ENCODE measurements around the gene KDM4B. TPM values are rescaled to one million over a fixed set of nuclear protein-coding genes. Genes with fewer than 3 reads are reported as not detected.
A peak's percentile ranks its signal among the peaks of the same experiment; 100 is the strongest.

The KDM4B gene
- total RNA-seq, 1 donor from 2014 or later: 34.1 TPM

DNA sequence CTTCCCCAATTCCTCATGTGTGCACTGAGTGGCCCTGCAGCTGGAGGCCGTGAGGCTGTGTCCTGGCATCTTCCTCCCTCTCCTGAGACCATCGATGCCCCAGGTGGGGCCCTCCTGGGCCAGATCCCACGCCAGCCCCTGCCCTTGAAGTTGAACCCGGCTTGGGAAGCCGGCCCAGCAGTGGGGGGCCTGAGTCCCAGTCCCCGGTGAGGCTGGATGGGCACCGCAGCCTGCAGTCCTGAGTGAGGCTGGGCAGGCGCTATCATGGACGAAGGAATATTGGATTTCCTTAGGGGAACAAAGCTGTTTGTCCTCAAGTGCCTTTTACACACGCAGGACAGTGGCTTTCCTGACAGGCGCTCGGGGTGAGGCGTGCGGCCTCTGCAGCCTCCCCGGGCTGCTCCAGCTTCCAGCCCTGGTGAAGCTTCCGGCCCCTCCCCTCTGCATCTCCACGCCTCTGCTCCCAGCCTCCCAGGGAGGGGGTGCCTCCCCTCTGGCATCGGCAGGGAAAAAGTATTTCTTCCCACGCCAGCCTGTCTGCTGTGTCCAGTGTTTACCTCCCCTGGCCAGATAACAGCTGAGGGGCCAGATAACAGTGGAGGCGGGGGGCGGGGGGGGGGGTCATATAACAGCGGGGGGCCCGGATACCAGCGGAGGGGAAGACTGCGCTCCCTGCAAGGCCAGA, 159.5 kb downstream of the KDM4B start:
- H3K27me3 ChIP-seq (ENCODE audit: low read depth): no peaks in the 10 kb centered on the region
- peak; percentile 68 for DNase-seq
- peak overlapping the region; percentile 64 for H3K27ac ChIP-seq (replicated peaks)
- H3K4me3 ChIP-seq: no peak overlapping the region
- no peaks in the 10 kb centered on the region for H3K9me3 ChIP-seq (replicated peaks)
- H3K36me3 ChIP-seq: peaks cover 23% of the 10 kb centered on the region
- TF ChIP-seq CTCF (IDR thresholded peaks at IDR 0.05; ENCODE audit: borderline replicate concordance): no peak
- peaks cover 48% of the 10 kb centered on the region for H3K4me1 ChIP-seq
- intact Hi-C loops (cut with micrococcal nuclease): no loop called here

- peaks cover 48% of the 10 kb centered on the region for H3K4me1 ChIP-seq
- H3K36me3 ChIP-seq: peaks cover 25% of the 10 kb centered on the region
- H3K27ac ChIP-seq (replicated peaks): peak overlapping the region; percentile 64
- TF ChIP-seq CTCF (IDR thresholded peaks at IDR 0.05; ENCODE audit: borderline replicate concordance): no peak
- intact Hi-C loops (cut with micrococcal nuclease): no loop called here
- H3K27me3 ChIP-seq (ENCODE audit: low read depth): no peaks in the 10 kb centered on the region
- H3K9me3 ChIP-seq (replicated peaks): no peaks in the 10 kb centered on the region
- DNase-seq: no peak
- no peak overlapping the region for H3K4me3 ChIP-seq
These were observed 160.1 kb downstream of the KDM4B start for GRCh38 chr19:5128936-5129389.

GRCh38 chr19:5129691-5130090, 160.8 kb downstream of the KDM4B start:
- TF ChIP-seq CTCF (IDR thresholded peaks at IDR 0.05; ENCODE audit: borderline replicate concordance): no peak
- no peak for DNase-seq
- Histone ChIP-seq H3K9me3 (replicated peaks) (no peaks in the 10 kb centered on the region), H3K4me3 (no peak overlapping the region), H3K36me3 (peaks cover 33% of the 10 kb centered on the region), H3K4me1 (peaks cover 47% of the 10 kb centered on the region), H3K27me3 (ENCODE audit: low read depth) (no peaks in the 10 kb centered on the region), H3K27ac (replicated peaks) (no peak overlapping the region)
- intact Hi-C loops (cut with micrococcal nuclease): no loop called here

DNA sequence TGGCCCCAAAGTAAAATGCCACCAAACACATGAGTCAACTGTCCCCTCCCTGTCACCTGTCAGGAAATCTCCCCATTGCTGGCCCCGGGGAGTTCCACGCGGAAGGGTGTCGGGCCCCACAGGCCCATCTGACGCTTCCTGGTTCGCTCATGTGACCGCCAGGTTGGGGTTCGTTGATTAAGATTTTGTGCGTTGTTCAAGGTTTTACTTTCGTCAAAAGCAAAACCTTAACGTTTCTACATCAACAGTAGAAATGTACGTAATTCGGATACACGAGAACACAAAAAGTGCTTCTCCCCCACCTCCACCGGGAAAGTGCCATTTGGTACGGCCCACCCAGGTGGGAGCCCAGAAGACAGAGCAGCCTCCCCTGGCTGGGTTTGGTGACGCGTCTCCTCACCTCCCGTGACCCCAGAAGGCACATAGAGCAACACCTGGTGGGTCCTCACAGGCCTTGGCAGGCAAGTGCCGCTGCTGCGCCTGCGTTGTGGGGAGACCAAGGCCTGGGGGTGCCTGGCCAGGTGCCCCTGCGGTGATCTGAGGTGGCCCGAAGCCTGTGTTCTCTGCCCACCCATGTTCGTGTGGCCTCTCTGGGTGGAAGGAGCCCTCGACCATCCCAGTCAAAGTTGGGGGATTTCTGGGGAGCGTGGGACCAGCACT, 161.6 kb downstream of the KDM4B start:
- Histone ChIP-seq H3K36me3 (peaks cover 41% of the 10 kb centered on the region), H3K4me1 (peaks cover 39% of the 10 kb centered on the region), H3K27ac (replicated peaks) (no peak overlapping the region), H3K27me3 (ENCODE audit: low read depth) (no peaks in the 10 kb centered on the region), H3K9me3 (replicated peaks) (no peaks in the 10 kb centered on the region), H3K4me3 (no peak overlapping the region)
- no peak for DNase-seq
- no peak for TF ChIP-seq CTCF (IDR thresholded peaks at IDR 0.05; ENCODE audit: borderline replicate concordance)
- intact Hi-C loops (cut with micrococcal nuclease): no loop called here

DNA sequence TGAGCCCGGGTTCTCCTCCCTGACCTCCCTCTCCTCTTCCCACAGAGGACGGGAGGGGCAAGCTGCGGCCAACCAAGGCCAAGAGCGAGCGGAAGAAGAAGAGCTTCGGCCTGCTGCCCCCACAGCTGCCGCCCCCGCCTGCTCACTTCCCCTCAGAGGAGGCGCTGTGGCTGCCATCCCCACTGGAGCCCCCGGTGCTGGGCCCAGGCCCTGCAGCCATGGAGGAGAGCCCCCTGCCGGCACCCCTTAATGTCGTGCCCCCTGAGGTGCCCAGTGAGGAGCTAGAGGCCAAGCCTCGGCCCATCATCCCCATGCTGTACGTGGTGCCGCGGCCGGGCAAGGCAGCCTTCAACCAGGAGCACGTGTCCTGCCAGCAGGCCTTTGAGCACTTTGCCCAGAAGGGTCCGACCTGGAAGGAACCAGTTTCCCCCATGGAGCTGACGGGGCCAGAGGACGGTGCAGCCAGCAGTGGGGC, 162.2 kb downstream of the KDM4B start:
- no peak for DNase-seq
- no peaks in the 10 kb centered on the region for H3K27me3 ChIP-seq (ENCODE audit: low read depth)
- H3K9me3 ChIP-seq (replicated peaks): no peaks in the 10 kb centered on the region
- H3K4me1 ChIP-seq: peaks cover 33% of the 10 kb centered on the region
- H3K4me3 ChIP-seq: no peak overlapping the region
- TF ChIP-seq CTCF (IDR thresholded peaks at IDR 0.05; ENCODE audit: borderline replicate concordance): no peak
- peaks cover 46% of the 10 kb centered on the region for H3K36me3 ChIP-seq
- intact Hi-C loops (cut with micrococcal nuclease): no loop called here
- H3K27ac ChIP-seq (replicated peaks): no peak overlapping the region

Data from left ventricle myocardium inferior (tissue), 1 donor.